ENCODE measurements around the gene IGLL1. TPM values are rescaled to one million over a fixed set of nuclear protein-coding genes. Genes with fewer than 3 reads are reported as not detected.

Gene IGLL1
- total RNA-seq, 6 experiments from 2014 or later: not detected

DNA sequence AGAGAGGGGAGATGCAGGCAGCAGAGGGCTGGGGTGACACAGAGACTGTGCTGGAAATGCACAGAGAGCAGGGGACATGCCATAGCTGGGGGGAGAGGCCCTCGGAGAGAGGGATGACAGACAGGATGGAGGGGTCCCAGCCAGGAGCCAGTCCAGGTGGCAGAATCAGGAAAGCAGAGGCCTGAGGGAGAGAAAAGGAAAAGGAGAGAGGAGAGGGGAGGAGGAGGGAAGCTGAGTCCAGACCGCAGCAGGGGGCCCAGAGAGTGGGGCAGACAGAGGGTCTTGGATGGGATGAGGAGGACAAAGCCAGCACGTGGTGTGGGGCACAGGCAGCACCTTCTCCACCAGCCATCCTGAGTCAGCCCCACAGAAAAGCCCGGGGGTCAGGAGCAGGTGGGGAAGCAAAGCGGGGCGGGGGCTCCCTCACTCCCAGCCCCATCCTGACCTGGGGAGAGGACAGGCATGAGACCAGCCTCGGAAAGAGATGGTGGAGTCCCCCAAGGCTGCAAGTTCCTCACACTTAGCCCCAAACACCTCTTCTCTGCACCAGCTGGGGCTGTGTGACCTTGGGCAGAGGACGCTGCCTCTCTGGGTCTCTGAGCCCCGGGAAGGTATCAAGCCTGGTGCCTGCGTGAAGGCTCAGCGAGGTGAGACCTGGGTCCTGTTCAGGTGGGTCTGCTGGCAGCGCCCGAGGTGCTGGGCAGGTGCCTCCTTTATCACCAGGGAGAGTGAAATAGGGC lies 48.0 kb downstream of the IGLL1 start:
- TF ChIP-seq, protein P1, sequence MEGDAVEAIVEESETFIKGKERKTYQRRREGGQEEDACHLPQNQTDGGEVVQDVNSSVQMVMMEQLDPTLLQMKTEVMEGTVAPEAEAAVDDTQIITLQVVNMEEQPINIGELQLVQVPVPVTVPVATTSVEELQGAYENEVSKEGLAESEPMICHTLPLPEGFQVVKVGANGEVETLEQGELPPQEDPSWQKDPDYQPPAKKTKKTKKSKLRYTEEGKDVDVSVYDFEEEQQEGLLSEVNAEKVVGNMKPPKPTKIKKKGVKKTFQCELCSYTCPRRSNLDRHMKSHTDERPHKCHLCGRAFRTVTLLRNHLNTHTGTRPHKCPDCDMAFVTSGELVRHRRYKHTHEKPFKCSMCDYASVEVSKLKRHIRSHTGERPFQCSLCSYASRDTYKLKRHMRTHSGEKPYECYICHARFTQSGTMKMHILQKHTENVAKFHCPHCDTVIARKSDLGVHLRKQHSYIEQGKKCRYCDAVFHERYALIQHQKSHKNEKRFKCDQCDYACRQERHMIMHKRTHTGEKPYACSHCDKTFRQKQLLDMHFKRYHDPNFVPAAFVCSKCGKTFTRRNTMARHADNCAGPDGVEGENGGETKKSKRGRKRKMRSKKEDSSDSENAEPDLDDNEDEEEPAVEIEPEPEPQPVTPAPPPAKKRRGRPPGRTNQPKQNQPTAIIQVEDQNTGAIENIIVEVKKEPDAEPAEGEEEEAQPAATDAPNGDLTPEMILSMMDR (IDR thresholded peaks at IDR 0.05): no peak
- no peak for DNase-seq
- no peaks in the 10 kb centered on the region for H3K4me1 Mint-ChIP-seq (ENCODE audit: low read depth)
- no peaks in the 10 kb centered on the region for H3K36me3 Mint-ChIP-seq (ENCODE audit: low read depth)
- H3K27me3 Mint-ChIP-seq (ENCODE audit: insufficient read depth): peaks cover 18% of the 10 kb centered on the region
- no peak overlapping the region for H3K4me3 Mint-ChIP-seq
- no peaks in the 10 kb centered on the region for H3K9me3 Mint-ChIP-seq
- no peak overlapping the region for H3K27ac Mint-ChIP-seq

DNA sequence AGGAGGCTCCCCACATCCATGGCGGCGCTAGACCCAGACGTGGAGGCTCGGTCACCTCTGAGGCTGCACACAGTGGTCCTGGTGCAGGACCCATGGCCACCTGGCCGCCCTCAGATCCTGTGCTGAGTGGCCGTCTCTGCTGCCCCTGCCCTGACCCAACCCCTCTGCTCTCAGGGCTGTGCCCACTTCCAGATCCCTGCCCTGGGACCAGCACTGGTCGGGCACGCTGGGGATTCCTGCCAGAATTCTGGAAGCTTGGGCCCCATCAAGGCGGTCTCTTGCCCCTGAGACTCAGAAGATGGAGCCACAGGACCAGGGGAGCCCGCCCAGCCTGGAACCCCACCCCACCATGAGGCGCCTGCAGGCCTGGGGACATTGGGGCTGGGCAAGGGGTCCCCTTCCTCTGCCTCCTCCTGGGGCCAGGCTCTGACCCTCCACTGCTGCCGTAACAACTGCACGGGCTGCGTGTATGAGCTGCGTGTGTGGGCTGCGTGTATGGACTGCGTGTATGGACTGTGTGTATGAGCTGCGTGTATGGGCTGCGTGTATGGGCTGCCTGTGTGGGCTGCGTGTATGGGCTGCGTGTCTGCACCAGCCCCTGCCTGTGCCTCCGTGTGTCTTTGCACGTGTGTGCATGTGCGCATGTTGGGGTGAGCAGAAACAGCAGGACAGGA lies 48.7 kb downstream of the IGLL1 start:
- H3K27ac Mint-ChIP-seq: no peak overlapping the region
- H3K4me1 Mint-ChIP-seq (ENCODE audit: low read depth): no peaks in the 10 kb centered on the region

DNA sequence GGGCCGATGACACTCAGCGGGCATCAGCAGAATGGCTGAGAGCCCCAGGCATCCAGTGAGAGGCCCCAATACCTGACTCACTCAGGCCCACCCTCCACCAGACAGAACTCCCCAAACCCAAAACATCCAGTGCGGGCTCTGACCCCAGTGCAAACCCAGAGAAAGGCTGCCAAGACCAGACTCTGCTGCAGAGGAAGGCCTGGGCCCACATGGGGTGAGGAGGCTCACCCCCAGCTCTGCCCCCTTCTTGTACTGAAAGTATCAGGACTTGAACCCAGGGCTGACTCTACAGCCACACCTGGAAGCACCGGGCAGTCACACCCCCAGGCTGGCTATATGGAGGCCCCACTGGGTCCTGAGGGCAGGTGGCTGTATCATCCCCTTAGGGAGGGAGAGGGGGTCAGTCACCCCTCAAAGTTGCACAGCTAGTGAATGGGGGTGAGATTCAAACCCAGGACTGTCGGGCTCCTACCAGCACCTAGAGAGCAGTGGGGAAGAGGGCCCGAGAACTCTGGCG lies 49.3 kb downstream of the IGLL1 start:
- Mint-ChIP-seq H3K4me3 (no peak overlapping the region), H3K4me1 (ENCODE audit: low read depth) (no peaks in the 10 kb centered on the region), H3K36me3 (ENCODE audit: low read depth) (no peaks in the 10 kb centered on the region), H3K27ac (no peak overlapping the region), H3K27me3 (ENCODE audit: insufficient read depth) (peaks cover 14% of the 10 kb centered on the region), H3K9me3 (no peaks in the 10 kb centered on the region)
- DNase-seq: no peak
- TF ChIP-seq, protein P1 (IDR thresholded peaks at IDR 0.05): no peak

More for the DNA sequence above, 48.7 kb downstream of the IGLL1 start:
- Mint-ChIP-seq H3K27me3 (ENCODE audit: insufficient read depth) (peaks cover 14% of the 10 kb centered on the region), H3K4me3 (no peak overlapping the region), H3K36me3 (ENCODE audit: low read depth) (no peaks in the 10 kb centered on the region), H3K9me3 (no peaks in the 10 kb centered on the region)
- no peak for DNase-seq
- TF ChIP-seq, protein P1 (IDR thresholded peaks at IDR 0.05): no peak

DNA sequence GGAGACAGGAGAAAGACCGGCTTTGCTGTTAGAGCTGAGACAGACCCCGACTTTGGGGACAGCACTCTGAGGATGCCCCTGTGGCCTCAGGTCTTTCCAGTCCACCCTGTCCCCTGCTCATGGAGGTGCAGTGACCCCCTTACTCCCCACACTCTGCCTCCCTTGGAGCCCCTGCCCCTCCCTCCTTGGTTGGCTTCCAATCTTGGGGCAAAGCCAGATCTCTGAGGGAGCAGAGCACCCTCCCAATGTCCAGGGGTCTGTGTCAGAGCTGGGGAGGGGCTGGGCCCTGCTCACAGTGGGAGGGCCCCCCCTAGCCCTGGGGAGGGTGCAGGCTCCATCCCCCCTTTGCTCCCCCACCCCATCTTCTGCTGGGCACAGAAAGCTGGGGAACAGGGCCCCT lies 50.0 kb downstream of the IGLL1 start:
- Mint-ChIP-seq H3K4me1 (ENCODE audit: low read depth) (no peaks in the 10 kb centered on the region), H3K27me3 (ENCODE audit: insufficient read depth) (peaks cover 14% of the 10 kb centered on the region), H3K9me3 (no peaks in the 10 kb centered on the region), H3K27ac (no peak overlapping the region), H3K36me3 (ENCODE audit: low read depth) (no peaks in the 10 kb centered on the region), H3K4me3 (no peak overlapping the region)
- DNase-seq: no peak
- TF ChIP-seq, protein P1 (IDR thresholded peaks at IDR 0.05): no peak

DNA sequence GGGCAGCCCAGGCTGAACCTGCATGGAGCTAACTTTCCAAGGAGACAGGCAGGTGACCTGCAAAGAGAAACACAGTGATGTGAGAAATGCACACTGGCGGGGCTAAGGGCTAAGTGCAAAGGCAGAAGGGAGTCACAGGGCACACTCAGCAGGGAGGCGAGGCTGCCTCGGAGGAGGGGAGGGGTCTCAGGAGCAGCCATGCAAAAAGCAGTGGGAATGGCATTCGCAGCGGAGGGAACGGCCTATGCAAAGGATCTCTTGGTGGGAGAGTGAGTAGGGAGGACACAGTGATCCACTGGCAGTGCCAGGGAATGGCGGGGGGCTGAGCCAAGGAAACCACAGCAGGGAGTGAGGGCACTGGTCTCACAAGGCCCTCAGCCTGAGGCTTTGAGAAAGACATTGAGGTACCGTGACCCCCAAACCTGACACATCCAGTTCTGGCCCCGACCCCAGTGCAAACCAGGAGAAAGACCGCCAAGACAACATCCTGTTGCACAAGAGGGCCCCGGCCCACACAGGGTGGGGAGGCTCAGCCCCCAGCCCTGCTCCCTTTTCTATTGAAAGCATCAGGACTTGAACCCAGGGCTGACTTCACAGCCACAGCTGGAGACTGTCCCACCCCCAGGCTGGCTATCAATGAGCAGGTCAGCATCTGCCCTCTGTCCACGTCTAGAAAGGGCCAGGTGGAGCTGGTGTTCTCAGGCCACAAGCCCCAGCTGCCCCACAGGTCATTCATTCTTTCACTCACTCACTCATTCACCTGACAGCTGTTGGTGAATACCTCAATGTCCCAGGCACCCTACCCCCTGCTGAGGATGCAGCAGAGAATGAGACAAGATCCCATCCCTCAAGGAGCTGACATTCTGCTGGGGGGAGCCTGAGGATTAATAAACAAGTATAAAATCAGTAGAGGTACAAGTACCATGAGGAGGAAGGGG lies 50.7 kb downstream of the IGLL1 start:
- H3K4me3 Mint-ChIP-seq: no peak overlapping the region
- no peak for DNase-seq
- TF ChIP-seq, protein P1 (IDR thresholded peaks at IDR 0.05): no peak
- no peak overlapping the region for H3K27ac Mint-ChIP-seq
- no peaks in the 10 kb centered on the region for H3K36me3 Mint-ChIP-seq (ENCODE audit: low read depth)
- peaks cover 13% of the 10 kb centered on the region for H3K27me3 Mint-ChIP-seq (ENCODE audit: insufficient read depth)
- no peaks in the 10 kb centered on the region for H3K4me1 Mint-ChIP-seq (ENCODE audit: low read depth)
- H3K9me3 Mint-ChIP-seq: no peaks in the 10 kb centered on the region
